ENCODE data around the gene CASP9.
A peak's percentile ranks its signal among the peaks of the same experiment; 100 is the strongest.
"Not testable (repeated sequence)": the region's sequence is repeated elsewhere in the genome, so short reads cannot be mapped to it uniquely, and the experiment has no call there.

Gene CASP9

DNA sequence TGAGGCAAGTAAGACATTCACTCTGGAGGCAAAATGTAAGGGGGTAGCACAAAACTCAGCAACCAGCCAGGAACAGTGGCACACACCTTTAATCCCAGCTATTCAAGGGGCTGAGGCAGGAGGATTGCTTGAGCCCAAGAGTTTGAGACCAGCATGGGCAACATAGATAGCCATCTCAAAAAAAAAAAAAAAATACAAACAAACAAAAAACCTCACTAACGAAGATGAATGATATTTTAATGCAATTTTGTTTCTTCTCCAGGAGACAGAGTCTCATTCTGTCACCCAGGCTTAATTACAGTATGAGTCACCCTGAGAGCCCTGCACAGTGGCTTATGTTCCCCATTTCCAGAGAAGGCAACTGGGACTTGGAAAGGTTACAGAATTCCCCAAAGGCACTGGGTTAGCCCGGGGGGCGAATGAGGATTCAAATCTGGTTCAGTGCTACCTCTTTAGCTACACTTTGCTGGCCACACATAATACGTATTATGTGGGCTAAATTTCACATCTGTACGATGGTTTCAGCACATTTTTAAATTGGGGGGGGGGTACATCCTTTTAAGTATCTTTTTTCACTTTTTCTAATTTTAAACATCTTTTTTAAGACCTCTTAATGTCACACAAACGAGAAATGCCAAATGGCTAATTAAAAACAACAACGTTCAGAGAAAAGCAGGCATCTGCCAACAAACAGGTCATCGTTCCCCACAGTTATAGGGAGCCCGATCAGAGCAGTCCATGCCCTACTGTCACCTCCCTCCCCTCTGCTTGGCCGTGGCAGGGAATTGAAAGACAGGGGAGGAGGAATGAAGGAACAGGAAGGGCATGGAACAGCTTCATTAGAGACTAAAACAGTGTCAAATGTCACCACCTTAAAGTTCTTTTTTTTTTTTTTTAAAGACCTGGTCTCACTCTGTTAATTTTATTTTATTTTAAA lies 64.0 kb downstream of the CASP9 start (continued):
- TF ChIP-seq ZNF629 (tag by site-specific recombination; IDR thresholded peaks at IDR 0.05) (peak; percentile 90), ZNF48 (tag by site-specific recombination; IDR thresholded peaks at IDR 0.05) (no peak), ZNF223 (tag by site-specific recombination; IDR thresholded peaks at IDR 0.05) (no peak), ZBTB26 (tag by site-specific recombination; optimal IDR thresholded peaks at IDR 0.05) (no peak), ZNF645 (tag by site-specific recombination; IDR thresholded peaks at IDR 0.05) (no peak), KLF17 (tag by site-specific recombination; IDR thresholded peaks at IDR 0.05) (peak; percentile 93), ZNF704 (tag by site-specific recombination; IDR thresholded peaks at IDR 0.05) (no peak), ZSCAN23 (tag by site-specific recombination; IDR thresholded peaks at IDR 0.05) (0 out of 2 replicates have a peak, but pooled peaks have one; percentile 75), ZNF169 (tag by site-specific recombination; IDR thresholded peaks at IDR 0.05) (no peak)

DNA sequence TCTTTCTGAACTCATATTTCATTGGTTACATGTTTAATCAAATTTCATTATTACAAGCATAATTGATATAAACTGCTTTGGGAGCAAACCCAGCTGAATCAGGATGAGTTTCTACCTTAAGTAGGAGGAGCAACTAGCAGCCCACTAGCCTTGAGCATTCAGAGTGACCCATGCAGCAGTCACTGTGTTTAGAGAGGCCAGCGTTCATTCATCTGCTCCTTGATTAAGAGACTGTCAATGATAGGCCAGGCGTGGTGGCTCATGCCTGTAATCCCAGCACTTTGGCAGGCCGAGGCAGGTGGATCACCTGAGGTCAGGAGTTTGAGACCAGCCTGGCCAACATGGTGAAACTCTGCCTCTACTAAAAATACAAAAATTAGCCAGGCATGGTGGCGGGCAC lies 65.6 kb downstream of the CASP9 start:
- H3K4me3 ChIP-seq (ENCODE audit: low read depth, low read length); CTCF ChIA-PET; H3K4me1 ChIP-seq (ENCODE audit: control insufficient read depth, insufficient read depth, low read length); H3K9me3 ChIP-seq (ENCODE audit: control insufficient read depth, insufficient read depth, low read depth, low read length); POLR2A ChIA-PET; H3K36me3 ChIP-seq (ENCODE audit: control insufficient read depth in 2 of 2, insufficient read depth in 1 of 2, low read length in 2 of 2); H3K27ac ChIP-seq (ENCODE audit: extremely low read depth, low read depth, low read length): not testable (repeated sequence)

DNA sequence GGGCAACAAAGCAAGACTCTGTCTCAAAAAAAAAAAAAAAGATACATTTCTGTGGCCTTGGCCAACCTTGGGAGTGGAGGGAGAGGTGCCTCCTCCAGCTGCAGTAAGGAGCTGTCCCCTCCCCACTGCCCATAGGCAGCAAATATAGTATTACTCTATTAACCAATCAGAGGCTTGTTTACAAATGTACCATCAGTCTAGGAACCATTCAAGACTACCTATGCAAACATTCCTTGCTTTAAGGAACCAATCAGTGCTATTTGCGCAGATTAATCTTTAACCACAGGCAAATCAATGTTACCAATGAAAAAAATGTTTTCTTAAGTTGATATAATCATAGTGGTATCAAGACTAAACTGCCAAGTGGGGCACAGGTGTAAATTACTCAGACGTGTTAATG lies 66.4 kb downstream of the CASP9 start:
- ChIA-PET CTCF (no interaction called here), POLR2A (no interaction called here)
- Histone ChIP-seq H3K27ac (ENCODE audit: extremely low read depth, low read depth, low read length) (no peak overlapping the region), H3K4me3 (ENCODE audit: low read depth, low read length) (no peak overlapping the region), H3K36me3 (ENCODE audit: control insufficient read depth in 2 of 2, insufficient read depth in 1 of 2, low read length in 2 of 2) (no peaks in the 10 kb centered on the region), H3K4me1 (ENCODE audit: control insufficient read depth, insufficient read depth, low read length) (peaks cover 8% of the 10 kb centered on the region; the same call in 1 of the 2 replicates), H3K9me3 (ENCODE audit: control insufficient read depth, insufficient read depth, low read depth, low read length) (no peaks in the 10 kb centered on the region)
- TF ChIP-seq, protein P1, sequence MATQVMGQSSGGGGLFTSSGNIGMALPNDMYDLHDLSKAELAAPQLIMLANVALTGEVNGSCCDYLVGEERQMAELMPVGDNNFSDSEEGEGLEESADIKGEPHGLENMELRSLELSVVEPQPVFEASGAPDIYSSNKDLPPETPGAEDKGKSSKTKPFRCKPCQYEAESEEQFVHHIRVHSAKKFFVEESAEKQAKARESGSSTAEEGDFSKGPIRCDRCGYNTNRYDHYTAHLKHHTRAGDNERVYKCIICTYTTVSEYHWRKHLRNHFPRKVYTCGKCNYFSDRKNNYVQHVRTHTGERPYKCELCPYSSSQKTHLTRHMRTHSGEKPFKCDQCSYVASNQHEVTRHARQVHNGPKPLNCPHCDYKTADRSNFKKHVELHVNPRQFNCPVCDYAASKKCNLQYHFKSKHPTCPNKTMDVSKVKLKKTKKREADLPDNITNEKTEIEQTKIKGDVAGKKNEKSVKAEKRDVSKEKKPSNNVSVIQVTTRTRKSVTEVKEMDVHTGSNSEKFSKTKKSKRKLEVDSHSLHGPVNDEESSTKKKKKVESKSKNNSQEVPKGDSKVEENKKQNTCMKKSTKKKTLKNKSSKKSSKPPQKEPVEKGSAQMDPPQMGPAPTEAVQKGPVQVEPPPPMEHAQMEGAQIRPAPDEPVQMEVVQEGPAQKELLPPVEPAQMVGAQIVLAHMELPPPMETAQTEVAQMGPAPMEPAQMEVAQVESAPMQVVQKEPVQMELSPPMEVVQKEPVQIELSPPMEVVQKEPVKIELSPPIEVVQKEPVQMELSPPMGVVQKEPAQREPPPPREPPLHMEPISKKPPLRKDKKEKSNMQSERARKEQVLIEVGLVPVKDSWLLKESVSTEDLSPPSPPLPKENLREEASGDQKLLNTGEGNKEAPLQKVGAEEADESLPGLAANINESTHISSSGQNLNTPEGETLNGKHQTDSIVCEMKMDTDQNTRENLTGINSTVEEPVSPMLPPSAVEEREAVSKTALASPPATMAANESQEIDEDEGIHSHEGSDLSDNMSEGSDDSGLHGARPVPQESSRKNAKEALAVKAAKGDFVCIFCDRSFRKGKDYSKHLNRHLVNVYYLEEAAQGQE (tag by site-specific recombination; IDR thresholded peaks at IDR 0.05) = 0 out of 2 replicates have a peak, but pooled peaks have one; percentile 12
- TF ChIP-seq KLF17 (tag by site-specific recombination; IDR thresholded peaks at IDR 0.05) (no peak), ZNF311 (tag by site-specific recombination; IDR thresholded peaks at IDR 0.05; ENCODE audit: borderline replicate concordance) (no peak), ZFP69B (tag by site-specific recombination; IDR thresholded peaks at IDR 0.05) (no peak), ZSCAN23 (tag by site-specific recombination; IDR thresholded peaks at IDR 0.05) (no peak)
